ENCODE results near the gene SLC20A1.

GRCh38 chr2:112597537-112598322 is 48.0 kb upstream of the SLC20A1 start:
- TF ChIP-seq POLR2AphosphoS5 (IDR thresholded peaks at IDR 0.05; ENCODE audit: low read depth, low read length) (no peak), POLR2A (IDR thresholded peaks at IDR 0.05; ENCODE audit: low read depth, low read length) (no peak), TAF1 (IDR thresholded peaks at IDR 0.05; ENCODE audit: low read depth, low read length) (no peak), PAX5 (IDR thresholded peaks at IDR 0.05; ENCODE audit: insufficient read depth, low read length, severe bottlenecking) (no peak), SPI1 (IDR thresholded peaks at IDR 0.05; ENCODE audit: low read depth, low read length) (no peak)

All from GM12891 (cell line).